ENCODE results near the gene MDP1. TPM values are rescaled to one million over a fixed set of nuclear protein-coding genes. Genes with fewer than 3 reads are reported as not detected.
"Not testable (repeated sequence)": the region's sequence is repeated elsewhere in the genome, so short reads cannot be mapped to it uniquely, and the experiment has no call there.

The MDP1 gene
- total RNA-seq, 1 donor from 2014 or later, result 16.6 TPM

DNA sequence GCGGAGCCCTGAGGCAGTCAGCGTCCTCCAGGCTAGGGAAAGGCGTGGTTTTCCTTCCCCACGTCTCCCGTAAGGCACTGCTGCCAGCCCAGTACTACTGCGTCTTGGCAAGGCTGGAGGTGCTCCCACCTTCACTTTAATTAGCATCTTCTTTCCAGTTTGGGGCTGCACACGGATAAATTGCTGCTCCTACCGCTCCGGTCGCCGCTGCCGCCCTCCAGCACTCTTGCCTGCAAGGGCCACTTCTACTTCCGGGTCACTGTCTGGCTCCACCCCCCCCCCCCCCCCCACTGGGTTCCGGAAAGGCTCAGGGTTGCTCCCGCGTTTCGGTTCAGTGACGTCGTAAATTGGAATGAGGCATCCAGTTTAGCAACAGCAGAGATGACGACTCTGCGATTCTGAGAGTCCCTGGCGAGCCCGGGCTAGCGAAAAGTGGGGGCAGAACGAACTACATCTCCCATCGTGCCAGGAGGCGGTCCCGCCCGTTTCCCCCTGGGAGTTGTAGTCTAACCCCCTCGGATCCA, 16.3 kb upstream of the MDP1 start, which contains the start of gene NEDD8:
Gene NEDD8 (minus strand): TSS at position 247 of the 524 bp plus-strand sequence. CDS start 100 bp downstream, at position 147.
- H3K9me3 ChIP-seq (replicated peaks), result no peaks in the 10 kb centered on the region
- H3K36me3 ChIP-seq, result peaks cover 34% of the 10 kb centered on the region
- H3K4me3 ChIP-seq, result peak within 1 kb of the TSS; percentile 90
- TF ChIP-seq, protein P1, sequence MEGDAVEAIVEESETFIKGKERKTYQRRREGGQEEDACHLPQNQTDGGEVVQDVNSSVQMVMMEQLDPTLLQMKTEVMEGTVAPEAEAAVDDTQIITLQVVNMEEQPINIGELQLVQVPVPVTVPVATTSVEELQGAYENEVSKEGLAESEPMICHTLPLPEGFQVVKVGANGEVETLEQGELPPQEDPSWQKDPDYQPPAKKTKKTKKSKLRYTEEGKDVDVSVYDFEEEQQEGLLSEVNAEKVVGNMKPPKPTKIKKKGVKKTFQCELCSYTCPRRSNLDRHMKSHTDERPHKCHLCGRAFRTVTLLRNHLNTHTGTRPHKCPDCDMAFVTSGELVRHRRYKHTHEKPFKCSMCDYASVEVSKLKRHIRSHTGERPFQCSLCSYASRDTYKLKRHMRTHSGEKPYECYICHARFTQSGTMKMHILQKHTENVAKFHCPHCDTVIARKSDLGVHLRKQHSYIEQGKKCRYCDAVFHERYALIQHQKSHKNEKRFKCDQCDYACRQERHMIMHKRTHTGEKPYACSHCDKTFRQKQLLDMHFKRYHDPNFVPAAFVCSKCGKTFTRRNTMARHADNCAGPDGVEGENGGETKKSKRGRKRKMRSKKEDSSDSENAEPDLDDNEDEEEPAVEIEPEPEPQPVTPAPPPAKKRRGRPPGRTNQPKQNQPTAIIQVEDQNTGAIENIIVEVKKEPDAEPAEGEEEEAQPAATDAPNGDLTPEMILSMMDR (IDR thresholded peaks at IDR 0.05; ENCODE audit: borderline replicate concordance), result no peak
- H3K27me3 ChIP-seq (ENCODE audit: low read depth), result no peaks in the 10 kb centered on the region
- H3K4me1 ChIP-seq, result peaks cover 53% of the 10 kb centered on the region
- intact Hi-C loops (cut with micrococcal nuclease), result no loop called here
- peak; percentile 93 for DNase-seq
- peak within 1 kb of the TSS; percentile 97 for H3K27ac ChIP-seq (replicated peaks)

DNA sequence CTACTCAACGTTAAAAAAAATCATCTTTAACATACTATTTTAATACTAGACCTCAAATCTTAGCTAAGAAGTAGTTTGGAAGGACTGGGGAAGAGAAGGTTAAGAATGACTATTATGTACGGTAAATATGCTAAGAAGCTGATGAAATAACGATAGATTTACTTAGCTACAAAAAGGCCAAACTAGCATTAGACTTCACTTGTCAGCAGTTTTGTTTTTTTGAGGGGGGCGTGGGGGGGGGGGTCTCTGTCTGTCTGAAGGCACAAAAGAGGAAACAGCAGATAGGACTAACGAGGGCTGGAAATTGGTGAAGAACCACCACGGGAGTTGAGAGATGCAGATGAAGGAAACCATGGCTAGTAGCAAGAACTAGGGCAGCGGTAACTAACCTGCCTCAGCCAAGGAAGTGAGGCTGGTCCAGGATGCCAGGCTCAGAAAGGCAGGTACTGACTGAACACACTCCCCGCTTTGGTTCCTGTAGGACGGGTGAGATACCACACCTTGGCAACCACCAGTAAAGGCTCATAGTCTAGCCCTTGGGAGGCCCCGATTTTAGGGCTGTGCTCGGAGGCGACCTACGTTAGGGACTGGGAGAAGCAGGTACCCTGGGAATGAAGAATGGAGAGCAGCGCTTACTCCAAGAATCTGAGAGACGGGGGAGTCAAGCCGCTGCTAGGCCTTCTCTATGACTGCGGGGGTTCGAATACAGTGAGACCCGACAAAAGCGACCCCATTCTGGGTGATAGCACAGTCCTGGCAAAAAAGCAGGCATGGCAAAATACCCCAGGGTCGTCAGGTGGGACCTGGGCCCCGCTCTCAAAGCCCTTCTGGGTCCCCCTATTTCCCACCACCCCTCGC, 15.6 kb upstream of the MDP1 start:
- Histone ChIP-seq H3K4me3 (peak overlapping the region; percentile 90), H3K27ac (replicated peaks) (peak overlapping the region; percentile 97), H3K4me1 (peaks cover 50% of the 10 kb centered on the region), H3K9me3 (replicated peaks) (no peaks in the 10 kb centered on the region), H3K36me3 (peaks cover 27% of the 10 kb centered on the region), H3K27me3 (ENCODE audit: low read depth) (no peaks in the 10 kb centered on the region)
- TF ChIP-seq, protein P1 (IDR thresholded peaks at IDR 0.05; ENCODE audit: borderline replicate concordance), result no peak
- DNase-seq, result no peak
- intact Hi-C loops (cut with micrococcal nuclease), result no loop called here

DNA sequence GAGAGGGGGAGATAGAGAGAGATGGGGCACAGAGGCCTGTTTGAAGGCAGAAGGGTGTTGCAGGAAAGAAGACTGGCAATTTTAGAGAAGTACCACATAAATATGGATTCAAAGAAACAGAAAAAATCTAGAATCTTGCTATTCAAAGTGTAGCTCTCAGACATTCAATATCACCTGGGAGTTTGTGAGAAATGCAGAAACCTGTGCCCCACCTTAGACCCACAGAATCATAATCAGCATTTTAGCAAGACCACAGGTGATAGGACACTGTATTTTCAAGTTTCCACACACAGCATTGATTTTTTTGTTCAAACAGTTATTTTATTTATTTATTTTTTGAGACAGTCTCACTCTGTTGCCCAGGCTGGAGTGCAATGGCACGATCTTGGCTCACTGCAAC, 13.0 kb upstream of the MDP1 start:
- TF ChIP-seq, protein P1 (IDR thresholded peaks at IDR 0.05; ENCODE audit: borderline replicate concordance), result no peak
- intact Hi-C loops (cut with micrococcal nuclease), result no loop called here

DNA sequence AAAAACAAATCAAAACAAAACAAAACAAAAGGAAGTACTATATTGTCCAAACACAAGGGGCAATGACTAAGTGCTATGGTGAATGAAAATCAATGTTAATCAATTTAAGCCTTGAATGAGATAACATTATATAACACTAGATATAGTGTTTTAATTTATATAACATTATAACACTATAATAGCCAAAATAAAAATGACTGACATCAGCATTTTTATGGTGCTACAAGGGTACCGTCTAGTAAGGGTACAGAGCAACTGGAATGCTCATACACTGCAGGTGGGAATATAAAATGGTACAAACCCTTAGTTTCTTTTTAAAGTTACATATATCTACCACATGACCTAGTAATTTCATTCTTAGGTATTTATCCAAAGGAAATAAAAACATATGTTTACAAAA, 10.6 kb upstream of the MDP1 start:
- intact Hi-C loops (cut with micrococcal nuclease), result no loop called here
- H3K27ac ChIP-seq (replicated peaks), result no peak overlapping the region
- peaks cover 30% of the 10 kb centered on the region for H3K4me1 ChIP-seq
- H3K4me3 ChIP-seq, result no peak overlapping the region
- DNase-seq, result no peak
- H3K9me3 ChIP-seq (replicated peaks), result no peaks in the 10 kb centered on the region
- H3K36me3 ChIP-seq, result peaks cover 11% of the 10 kb centered on the region
- no peaks in the 10 kb centered on the region for H3K27me3 ChIP-seq (ENCODE audit: low read depth)
- TF ChIP-seq, protein P1 (IDR thresholded peaks at IDR 0.05; ENCODE audit: borderline replicate concordance), result no peak

More for the DNA sequence above, 13.0 kb upstream of the MDP1 start:
- no peak for DNase-seq
- Histone ChIP-seq H3K4me1 (peaks cover 47% of the 10 kb centered on the region), H3K27ac (replicated peaks) (no peak overlapping the region), H3K27me3 (ENCODE audit: low read depth) (no peaks in the 10 kb centered on the region), H3K9me3 (replicated peaks) (no peaks in the 10 kb centered on the region), H3K4me3 (no peak overlapping the region), H3K36me3 (peaks cover 11% of the 10 kb centered on the region)

DNA sequence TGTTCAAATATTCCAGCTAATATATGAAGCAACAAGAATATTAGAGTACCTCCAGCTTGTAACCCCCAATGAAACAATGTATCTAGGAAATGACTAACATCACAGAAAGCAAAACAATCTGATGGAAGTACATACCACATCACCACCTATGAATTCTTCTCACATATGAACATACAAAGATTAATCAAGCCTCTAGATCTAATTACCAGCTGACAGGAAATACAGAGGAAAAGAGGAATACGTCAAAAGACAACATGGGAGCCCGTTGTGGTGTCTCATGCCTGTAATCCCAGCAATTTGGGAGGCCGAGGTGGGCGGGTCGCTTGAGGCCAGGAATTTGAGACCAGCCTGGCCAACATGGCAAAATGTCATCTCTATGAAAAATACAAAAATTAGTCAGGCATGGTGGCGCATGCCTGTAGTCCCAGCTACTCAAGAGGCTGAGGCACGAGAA, 8.8 kb upstream of the MDP1 start:
- no peak for DNase-seq
- peak overlapping the region; percentile 33 for H3K27ac ChIP-seq (replicated peaks)
- intact Hi-C loops (cut with micrococcal nuclease), result no loop called here
- H3K9me3 ChIP-seq (replicated peaks), result no peaks in the 10 kb centered on the region
- H3K4me3 ChIP-seq, result no peak overlapping the region
- peaks cover 17% of the 10 kb centered on the region for H3K4me1 ChIP-seq
- TF ChIP-seq, protein P1 (IDR thresholded peaks at IDR 0.05; ENCODE audit: borderline replicate concordance), result no peak
- no peaks in the 10 kb centered on the region for H3K27me3 ChIP-seq (ENCODE audit: low read depth)
- H3K36me3 ChIP-seq, result peaks cover 11% of the 10 kb centered on the region

DNA sequence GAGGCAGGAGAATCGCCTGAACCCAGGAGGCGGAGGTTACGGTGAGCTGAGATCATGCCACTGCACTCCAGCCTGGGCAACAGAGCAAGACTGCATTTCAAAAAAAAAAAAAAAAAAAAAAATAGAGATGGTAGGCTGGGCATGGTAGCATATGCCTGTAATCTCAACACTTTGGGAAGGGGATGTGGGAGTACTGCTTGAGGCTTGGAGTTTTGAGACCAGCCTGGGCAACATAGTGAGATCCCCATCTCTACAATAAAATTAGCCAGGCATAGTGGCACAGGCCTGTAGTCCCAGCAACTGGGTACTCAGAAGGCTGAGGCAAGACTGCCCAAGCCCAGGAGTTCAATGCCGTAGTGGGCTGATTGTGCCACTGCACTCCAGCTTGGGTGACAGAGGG, 7.1 kb upstream of the MDP1 start:
- DNase-seq; intact Hi-C loops (cut with micrococcal nuclease): not testable (repeated sequence)

More for the DNA sequence above, 7.1 kb upstream of the MDP1 start:
- H3K4me1 ChIP-seq, result peaks cover 15% of the 10 kb centered on the region
- not testable (repeated sequence) for H3K36me3 ChIP-seq; H3K27ac ChIP-seq (replicated peaks); H3K27me3 ChIP-seq (ENCODE audit: low read depth); H3K9me3 ChIP-seq (replicated peaks); H3K4me3 ChIP-seq
